OCI-LY3 (cell line): ENCODE measurements around the gene ZC3H18.

Experiments used
- H2AFZ ChIP-seq: fragments of 200-600, 300-600 bp; shearing (Covaris generic); 2 replicates; pipeline ENCODE4 v1.6.0; 2014; ENCODE audit warnings: antibody characterized with exemption, low read depth, low read length
- H3K27ac ChIP-seq: fragments of 200-600, 300-600 bp; sonication (generic); 2 replicates; pipeline ENCODE4 v1.5.1; 2014; ENCODE audit warnings: mild to moderate bottlenecking, low read length, moderate library complexity, mixed read lengths
- H3K27me3 ChIP-seq: fragments of 200-600, 300-600 bp; sonication (generic); 2 replicates; pipeline ENCODE4 v1.6.1; 2014; ENCODE audit warnings: low read depth, low read length, mixed read lengths
- H3K36me3 ChIP-seq: fragments of 200-600, 300-600 bp; sonication (generic); replicated peaks from 2 replicates; pipeline ENCODE3; 2014; ENCODE audit warnings: low read depth, low read length, mixed read lengths
- H3K4me1 ChIP-seq: fragments of 300-600, 200-600 bp; sonication (generic); 2 replicates; pipeline ENCODE4 v1.6.1; 2014; ENCODE audit warnings: low read length, mixed read lengths
- H3K4me2 ChIP-seq: fragments of 200-600, 300-600 bp; sonication (generic); 2 replicates; pipeline ENCODE4 v1.6.1; 2014; ENCODE audit warnings: low read length, mixed read lengths
- H3K4me3 ChIP-seq: fragments of 300-600, 200-600 bp; sonication (generic); 2 replicates; pipeline ENCODE4 v1.5.1; 2014; ENCODE audit warnings: antibody characterized with exemption, mild to moderate bottlenecking, low read length, moderate library complexity
- H3K79me2 ChIP-seq: fragments of 300-600, 200-600 bp; shearing (Covaris generic); 2 replicates; pipeline ENCODE4 v1.6.1; 2014; ENCODE audit warnings: mild to moderate bottlenecking, low read length, mixed read lengths
- H3K9ac ChIP-seq: fragments of 300-600, 200-600 bp; shearing (Covaris generic); 2 replicates; pipeline ENCODE4 v1.6.0; 2014; ENCODE audit warnings: mild to moderate bottlenecking, low read length, moderate library complexity
- H3K9me3 ChIP-seq: fragments of 200-600, 300-600 bp; shearing (Covaris generic); 2 replicates; pipeline ENCODE4 v1.6.1; 2014; ENCODE audit warnings: low read length, mixed read lengths; ENCODE audit not compliant: insufficient read depth
- H4K20me1 ChIP-seq: fragments of 200-600, 300-600 bp; sonication (generic); 2 replicates; pipeline ENCODE4 v1.6.1; 2016; ENCODE audit warnings: low read length, mixed read lengths; ENCODE audit not compliant: insufficient read depth
- CTCF ChIP-seq: fragments of 200-600, 300-600 bp; sonication (generic); IDR thresholded peaks from 2 replicates; pipeline ENCODE4 v1.5.1; 2014; ENCODE audit warnings: antibody characterized with exemption, low read length, low read depth
- EZH2phosphoT487 ChIP-seq: fragments of 200-600 bp; shearing (Covaris generic); IDR thresholded peaks from 2 replicates; pipeline ENCODE4 v1.6.1; 2018; ENCODE audit warnings: antibody characterized with exemption, mixed run types, low read depth

The ZC3H18 gene

DNA sequence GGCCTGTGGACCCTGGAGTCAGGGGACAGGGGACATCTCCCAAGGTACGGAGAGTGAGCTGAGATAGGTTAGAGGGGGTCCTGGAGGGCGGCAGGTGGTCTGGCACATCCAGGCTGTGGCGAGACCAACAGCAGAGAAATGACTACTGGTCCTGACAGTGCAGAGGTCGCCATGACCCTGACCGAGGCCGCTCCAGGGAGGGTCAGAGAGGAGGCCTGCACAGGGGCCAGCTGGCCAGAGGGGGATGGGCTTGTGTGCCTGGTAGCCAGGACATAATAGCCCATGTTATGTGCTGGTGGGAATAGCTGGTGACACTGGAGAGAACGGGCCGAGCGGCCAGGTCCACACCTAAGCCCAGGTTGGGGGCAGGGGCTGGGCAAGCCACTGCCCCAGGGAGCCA is 40.6 kb upstream of the ZC3H18 start:
- Histone ChIP-seq H3K9ac (no peak overlapping the region), H3K4me3 (no peak overlapping the region), H2AFZ (no peak overlapping the region), H3K79me2 (no peaks in the 10 kb centered on the region), H4K20me1 (peaks cover 4% of the 10 kb centered on the region; the same call in 1 of the 2 replicates), H3K36me3 (no peaks in the 10 kb centered on the region), H3K4me1 (no peaks in the 10 kb centered on the region), H3K27ac (no peak overlapping the region), H3K9me3 (no peaks in the 10 kb centered on the region), H3K27me3 (no peaks in the 10 kb centered on the region), H3K4me2 (no peak overlapping the region)
- TF ChIP-seq EZH2phosphoT487 (no peak), CTCF (no peak)

DNA sequence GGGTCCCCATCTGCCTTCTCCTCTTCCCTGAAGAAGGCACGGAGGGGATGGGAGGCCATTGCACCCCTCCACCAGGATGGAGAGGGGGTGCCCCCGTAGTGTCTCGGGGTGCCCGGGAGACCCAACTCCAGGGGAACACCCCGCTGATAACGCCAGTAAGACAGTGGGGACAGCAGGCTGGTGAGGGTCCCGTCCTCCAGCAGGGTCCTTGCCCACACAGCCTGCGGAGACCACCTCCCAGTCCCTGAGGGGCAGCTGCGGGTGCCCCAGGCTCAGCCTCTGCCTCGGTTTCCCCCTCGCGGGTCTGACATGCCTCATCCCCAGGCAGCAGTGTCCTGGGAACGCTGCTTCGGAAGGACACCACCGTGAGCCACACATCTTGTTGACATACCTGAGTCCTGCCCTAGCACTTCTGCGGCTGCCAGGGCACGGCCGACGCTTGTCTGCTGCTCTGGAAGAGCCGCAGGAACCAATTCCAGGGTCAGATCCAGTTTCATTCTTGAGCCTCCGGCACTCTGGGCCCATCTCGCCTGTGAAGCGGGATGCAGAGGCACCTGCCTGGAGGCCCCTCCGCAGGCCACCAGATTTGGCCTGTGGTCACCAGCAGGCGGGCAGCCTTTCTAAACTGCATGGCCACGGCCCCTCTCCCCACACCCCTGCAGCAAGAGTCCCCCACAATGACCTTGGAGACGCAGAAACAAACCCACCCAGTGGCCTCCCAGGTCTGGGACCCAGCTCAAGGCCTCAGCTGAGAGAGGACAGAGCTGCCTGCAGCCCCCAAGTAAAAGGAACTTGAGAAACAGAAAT is 39.9 kb upstream of the ZC3H18 start:
- Histone ChIP-seq H3K27ac (no peak overlapping the region), H3K4me3 (no peak overlapping the region), H3K79me2 (no peaks in the 10 kb centered on the region), H3K36me3 (no peaks in the 10 kb centered on the region), H3K9ac (no peak overlapping the region), H3K4me1 (no peaks in the 10 kb centered on the region), H3K9me3 (no peaks in the 10 kb centered on the region), H4K20me1 (peaks cover 3% of the 10 kb centered on the region; the same call in 1 of the 2 replicates), H3K4me2 (no peak overlapping the region), H3K27me3 (no peaks in the 10 kb centered on the region), H2AFZ (no peak overlapping the region)
- TF ChIP-seq CTCF: no peak
- no peak for TF ChIP-seq EZH2phosphoT487

DNA sequence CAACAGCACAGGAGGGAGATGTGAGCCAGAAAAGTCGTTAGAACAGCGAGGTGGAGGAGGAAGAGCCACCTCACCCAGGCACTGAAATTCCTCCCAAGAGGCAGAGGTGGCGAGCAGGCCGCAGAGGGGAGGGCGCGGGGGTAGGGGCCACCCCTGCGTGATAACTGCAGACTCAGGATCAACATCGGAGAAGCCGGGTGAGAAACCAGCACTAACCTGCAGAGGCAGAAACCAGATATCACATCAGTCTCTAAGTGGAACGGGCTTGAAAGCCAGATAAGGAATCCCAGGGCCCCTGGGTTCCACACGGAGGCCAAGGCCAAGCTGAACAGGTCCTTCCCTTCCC is 39.4 kb upstream of the ZC3H18 start:
- TF ChIP-seq CTCF (no peak), EZH2phosphoT487 (no peak)
- Histone ChIP-seq H4K20me1 (no peaks in the 10 kb centered on the region), H2AFZ (no peak overlapping the region), H3K27ac (no peak overlapping the region), H3K4me1 (no peaks in the 10 kb centered on the region), H3K4me2 (no peak overlapping the region), H3K9ac (no peak overlapping the region), H3K9me3 (no peaks in the 10 kb centered on the region), H3K79me2 (no peaks in the 10 kb centered on the region), H3K36me3 (no peaks in the 10 kb centered on the region), H3K4me3 (no peak overlapping the region), H3K27me3 (no peaks in the 10 kb centered on the region)

DNA sequence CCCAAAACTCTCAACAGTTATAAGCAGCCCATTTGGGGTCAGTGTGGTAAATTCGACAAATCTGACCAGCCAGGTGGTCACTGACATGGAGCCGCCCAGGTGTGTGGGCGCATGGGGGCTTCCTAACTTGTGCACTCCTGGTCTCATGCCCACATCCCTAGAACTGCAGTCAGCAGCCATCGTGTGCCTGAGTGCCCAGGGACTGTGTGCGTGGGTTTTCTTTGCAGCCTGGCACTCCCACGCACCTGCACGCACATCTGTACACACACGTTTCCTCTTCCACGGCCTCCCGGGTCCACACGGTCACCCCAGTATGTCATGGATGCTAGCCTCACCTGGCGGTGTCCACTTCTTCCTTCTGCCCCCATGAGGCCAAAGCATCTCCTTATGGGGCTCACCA is 38.9 kb upstream of the ZC3H18 start:
- TF ChIP-seq EZH2phosphoT487 (no peak), CTCF (no peak)
- no peaks in the 10 kb centered on the region for H4K20me1 ChIP-seq
- H2AFZ ChIP-seq: no peak overlapping the region
- no peaks in the 10 kb centered on the region for H3K79me2 ChIP-seq
- no peaks in the 10 kb centered on the region for H3K27me3 ChIP-seq
- no peaks in the 10 kb centered on the region for H3K4me1 ChIP-seq
- H3K9ac ChIP-seq: no peak overlapping the region
- no peaks in the 10 kb centered on the region for H3K36me3 ChIP-seq
- H3K9me3 ChIP-seq: no peaks in the 10 kb centered on the region
- H3K27ac ChIP-seq: no peak overlapping the region
- no peak overlapping the region for H3K4me2 ChIP-seq
- no peak overlapping the region for H3K4me3 ChIP-seq
